Calu3 (cell line): ENCODE measurements around the gene ERH. TPM values are rescaled to one million over a fixed set of nuclear protein-coding genes. Genes with fewer than 3 reads are reported as not detected.
"Not testable (repeated sequence)": the region's sequence is repeated elsewhere in the genome, so short reads cannot be mapped to it uniquely, and the experiment has no call there.

Experiments
- BruUV-seq: library from RNA; stranded (reverse); fragments of 400-500 nt; replicated peaks from 2 replicates; lab custom pipeline; 2021; lab: Mats Ljungman, UMichigan
- CTCF ChIA-PET: fragments of 300-600 bp; sonication (Branson Sonifier 250); formaldehyde crosslinking; loops from one replicate; lab custom pipeline; 2022; ENCODE audit warnings: antibody characterized with exemption; lab: Charles Lee
- DNase-seq: peaks from one replicate; pipeline ENCODE4 v3.0.0; 2022
- H3K27ac Mint-ChIP-seq: one replicate; pipeline ENCODE4 v1.8.0; 2022; ENCODE audit warnings: mixed read lengths; ENCODE audit not compliant: unreplicated experiment
- H3K27me3 Mint-ChIP-seq: one replicate; pipeline ENCODE4 v1.8.0; 2022; ENCODE audit warnings: mixed read lengths; ENCODE audit not compliant: unreplicated experiment
- H3K36me3 Mint-ChIP-seq: one replicate; pipeline ENCODE4 v1.8.0; 2022; ENCODE audit warnings: mild to moderate bottlenecking, moderate library complexity, mixed read lengths; ENCODE audit not compliant: insufficient read depth, unreplicated experiment
- H3K4me1 Mint-ChIP-seq: one replicate; pipeline ENCODE4 v1.8.0; 2022; ENCODE audit warnings: mild to moderate bottlenecking, low read depth, mixed read lengths; ENCODE audit not compliant: unreplicated experiment
- H3K4me3 Mint-ChIP-seq: one replicate; pipeline ENCODE4 v1.8.0; 2022; ENCODE audit warnings: mild to moderate bottlenecking, low read depth, moderate library complexity, mixed read lengths; ENCODE audit not compliant: unreplicated experiment
- H3K9me3 Mint-ChIP-seq: one replicate; pipeline ENCODE4 v1.8.0; 2022; ENCODE audit warnings: low read depth, mixed read lengths; ENCODE audit not compliant: unreplicated experiment
- CTCF ChIP-seq: fragments of 200-600 bp; IDR thresholded peaks from one replicate; pipeline ENCODE4 v1.8.0; 2022; ENCODE audit warnings: antibody characterized with exemption; ENCODE audit not compliant: unreplicated experiment
- intact Hi-C: fragments of 100-400 bp; cut with micrococcal nuclease; formaldehyde crosslinking; loops from one replicate; pipeline ENCODE4 v1.10.0; 2022; ENCODE audit not compliant: unreplicated experiment
- total RNA-seq: library from RNA; stranded (reverse); gene quantifications from 2 replicates; pipeline ENCODE4 v1.2.3, GENCODE V29; 2022

Gene ERH
- total RNA-seq, 1 experiment from 2014 or later = 343 TPM

- H3K36me3 Mint-ChIP-seq = peaks cover 6% of the 10 kb centered on the region
- no peaks in the 10 kb centered on the region for H3K27me3 Mint-ChIP-seq
- TF ChIP-seq CTCF = no peak
- CTCF ChIA-PET = interaction anchor here (0.7 kb wide), 1 partner anchor 277 kb away, joined by 6 read pairs; no protein-coding TSS in a partner anchor
- no peak for DNase-seq
- H3K9me3 Mint-ChIP-seq = peaks cover 3% of the 10 kb centered on the region
- BruUV-seq = no TSS peak
- no peaks in the 10 kb centered on the region for H3K4me1 Mint-ChIP-seq
- intact Hi-C loops = no loop called here
- H3K4me3 Mint-ChIP-seq = no peak overlapping the region
- H3K27ac Mint-ChIP-seq = no peak overlapping the region
Observed at GRCh38 chr14:69427596-69427995, 29.5 kb upstream of the ERH start.

- no peaks in the 10 kb centered on the region for H3K27me3 Mint-ChIP-seq
- DNase-seq = no peak
- no peaks in the 10 kb centered on the region for H3K9me3 Mint-ChIP-seq
- CTCF ChIA-PET = no interaction called here
- TF ChIP-seq CTCF = no peak
- no TSS peak for BruUV-seq
- H3K36me3 Mint-ChIP-seq = peaks cover 10% of the 10 kb centered on the region
- no peak overlapping the region for H3K4me3 Mint-ChIP-seq
- no peaks in the 10 kb centered on the region for H3K4me1 Mint-ChIP-seq
- intact Hi-C loops = no loop called here
- H3K27ac Mint-ChIP-seq = no peak overlapping the region
Observed at GRCh38 chr14:69424149-69424923, 26.2 kb upstream of the ERH start.

- H3K4me1 Mint-ChIP-seq = no peaks in the 10 kb centered on the region
- H3K36me3 Mint-ChIP-seq = peaks cover 10% of the 10 kb centered on the region
- no TSS peak for BruUV-seq
- TF ChIP-seq CTCF = no peak
- H3K27ac Mint-ChIP-seq = no peak overlapping the region
- no peaks in the 10 kb centered on the region for H3K27me3 Mint-ChIP-seq
- DNase-seq = no peak
- CTCF ChIA-PET = no interaction called here
- no peak overlapping the region for H3K4me3 Mint-ChIP-seq
- intact Hi-C loops = no loop called here
- H3K9me3 Mint-ChIP-seq = no peaks in the 10 kb centered on the region
Observed at GRCh38 chr14:69423279-69423678, 25.2 kb upstream of the ERH start.

- intact Hi-C loops, BruUV-seq, H3K4me1 Mint-ChIP-seq, H3K4me3 Mint-ChIP-seq, H3K27ac Mint-ChIP-seq, CTCF ChIA-PET, H3K27me3 Mint-ChIP-seq, H3K36me3 Mint-ChIP-seq, DNase-seq, H3K9me3 Mint-ChIP-seq: not testable (repeated sequence)
Observed at GRCh38 chr14:69416087-69416486, 18.0 kb upstream of the ERH start.

GRCh38 chr14:69413483-69413882 is 15.4 kb upstream of the ERH start:
- Mint-ChIP-seq H3K4me3 (no peak overlapping the region), H3K9me3 (no peaks in the 10 kb centered on the region), H3K27me3 (no peaks in the 10 kb centered on the region), H3K36me3 (no peaks in the 10 kb centered on the region), H3K27ac (no peak overlapping the region), H3K4me1 (peaks cover 2% of the 10 kb centered on the region)
- TF ChIP-seq CTCF = no peak
- CTCF ChIA-PET = interaction anchor here (0.7 kb wide), 1 partner anchor 97 kb away, joined by 7 read pairs; no protein-coding TSS in a partner anchor
- no peak for DNase-seq
- BruUV-seq = no TSS peak
- intact Hi-C loops = no loop called here
